DMS153 treated with DMSO at 0.1 percent for 48 hours (cell line): Measurements from ENCODE around the gene C10orf143.
"Not testable (repeated sequence)": the region's sequence is repeated elsewhere in the genome, so short reads cannot be mapped to it uniquely, and the experiment has no call there.

Experiments
- DNase-seq: peaks from one replicate; lab custom pipeline; 2025; ENCODE audit not compliant: unreplicated experiment; lab: John Stamatoyannopoulos, UW

C10orf143 gene

DNA sequence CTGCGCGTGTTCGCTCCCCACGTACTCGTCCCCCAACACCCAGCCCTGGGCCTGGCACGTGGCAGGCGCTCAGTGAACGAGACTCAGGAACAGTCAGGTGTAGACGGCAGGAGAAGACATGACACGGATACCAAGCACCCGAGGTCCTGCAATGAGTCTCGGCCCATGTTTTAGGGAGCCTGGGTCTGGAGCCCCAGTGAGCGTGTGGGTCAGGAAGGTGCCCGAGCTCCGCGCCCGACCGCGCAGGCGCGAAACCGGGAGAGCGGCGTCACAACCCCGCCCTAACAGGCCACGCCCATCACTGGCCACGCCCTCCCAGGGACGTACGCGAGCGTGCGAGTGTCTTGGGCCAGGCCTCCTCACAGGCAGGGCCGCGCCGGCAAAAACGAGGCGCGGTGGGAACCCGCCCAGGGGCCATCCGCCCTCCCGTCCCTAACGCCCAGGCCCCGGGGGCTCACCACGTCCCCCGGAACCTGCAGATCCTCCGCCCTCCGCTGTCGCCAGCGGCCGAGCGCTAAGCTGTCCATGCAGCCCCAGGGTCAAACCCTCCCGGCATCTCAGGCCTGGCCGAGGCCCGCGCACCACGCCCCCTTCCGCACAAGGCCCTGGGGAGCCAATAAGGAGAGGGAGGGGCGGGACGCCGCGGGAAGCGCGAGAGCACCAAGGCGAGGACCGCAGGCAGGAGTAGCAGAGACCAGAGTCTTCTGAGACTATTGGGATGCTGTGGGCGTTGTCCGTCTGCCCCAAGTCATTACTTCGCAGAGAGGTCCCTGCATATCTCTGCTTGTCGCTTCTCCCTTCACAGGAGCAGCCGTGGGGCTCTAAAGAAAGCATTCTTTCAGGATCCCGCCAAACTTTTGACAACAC, at the start of gene C10orf143:
Gene C10orf143, minus strand, starts transcription at position 585 of the 867 bp plus-strand sequence. Its CDS starts 58 bp downstream, at position 527.
- DNase-seq: peak; percentile 97

DNA sequence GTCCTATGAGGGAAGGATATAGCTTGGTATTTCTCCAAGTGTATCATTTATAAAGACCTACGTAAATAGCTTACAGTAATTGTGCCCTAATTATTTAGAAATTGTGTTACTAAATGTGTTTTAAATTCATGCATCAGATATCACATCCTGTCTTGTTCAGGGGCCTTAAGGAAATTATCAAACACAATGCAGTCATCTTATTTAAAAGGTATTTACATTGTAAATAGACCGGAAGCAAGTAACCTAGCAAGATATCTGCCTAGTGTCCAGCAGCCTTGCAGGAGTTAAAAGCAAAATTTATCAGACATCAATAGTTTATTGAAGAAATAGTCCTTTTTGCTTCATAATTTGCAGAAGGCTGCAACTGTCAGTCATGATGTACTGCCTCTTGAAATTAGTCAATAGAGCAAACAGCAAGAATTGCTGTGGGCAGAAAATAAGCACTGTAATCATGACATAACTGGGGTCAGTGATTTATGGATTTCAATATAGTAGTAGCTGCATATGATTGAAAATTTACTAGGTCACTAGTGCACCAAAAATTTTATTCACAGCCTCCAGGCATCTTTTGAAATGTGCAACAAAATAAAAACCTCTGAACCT, 48.7 kb upstream of the C10orf143 start:
- no peak for DNase-seq

DNA sequence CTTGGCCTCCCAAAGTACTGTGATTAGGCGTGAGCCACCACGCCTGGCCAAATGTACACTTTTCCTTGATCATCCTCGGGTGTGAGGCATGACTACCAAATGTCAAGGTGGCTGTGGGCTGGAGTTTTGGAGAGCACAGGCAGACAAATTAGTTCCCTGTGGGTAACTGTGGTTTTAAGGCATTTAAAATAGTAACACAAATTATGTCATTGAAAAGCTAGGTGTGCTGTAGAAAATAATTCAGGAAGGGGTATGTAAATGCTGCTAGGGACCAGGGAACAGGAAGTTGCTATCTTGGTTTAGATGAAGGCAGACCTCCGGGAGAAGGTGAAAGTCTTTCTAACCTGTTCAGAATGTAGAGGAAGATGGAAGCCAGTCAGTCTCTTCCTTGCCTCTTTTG, 35.4 kb upstream of the C10orf143 start:
- DNase-seq: no peak

DNA sequence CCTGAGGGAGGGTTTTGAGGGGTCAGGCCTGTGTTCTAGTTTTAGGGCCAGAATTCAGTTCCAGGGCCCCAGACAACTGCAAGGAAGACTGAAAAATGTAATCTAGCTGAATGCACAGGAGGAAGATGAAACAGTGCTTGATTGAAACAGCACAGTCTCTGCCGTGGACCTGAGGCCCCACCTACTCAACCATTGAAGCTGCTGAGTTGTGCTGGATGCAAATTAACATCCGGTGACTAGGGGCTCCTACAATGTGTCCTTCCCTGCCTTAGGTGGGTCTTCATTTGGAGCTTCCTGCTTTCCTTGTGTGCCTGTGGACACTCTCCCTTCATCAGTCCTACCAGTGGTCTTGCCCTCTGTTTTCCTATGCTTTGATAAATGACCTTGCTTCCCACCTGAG, 31.2 kb upstream of the C10orf143 start:
- no peak for DNase-seq

DNA sequence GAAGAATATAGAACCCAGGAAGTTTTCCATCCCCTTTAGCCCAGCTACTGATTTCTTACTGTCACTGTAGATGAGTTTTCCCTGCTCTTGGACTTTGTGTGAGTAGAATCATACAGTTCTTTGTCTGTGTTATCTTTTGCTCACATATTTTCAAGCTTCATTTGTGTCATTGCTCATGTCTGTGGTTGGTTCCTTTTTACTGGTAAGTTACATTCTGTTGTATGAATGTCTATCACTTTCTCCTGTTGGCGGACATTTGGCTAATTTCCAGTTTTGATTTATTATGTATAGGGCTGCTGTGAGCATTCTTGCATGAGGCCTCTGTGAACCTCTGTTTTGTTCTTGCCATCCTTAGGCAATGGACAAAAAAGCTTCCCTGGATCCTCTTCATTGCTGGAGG, 30.8 kb upstream of the C10orf143 start:
- DNase-seq: no peak

DNA sequence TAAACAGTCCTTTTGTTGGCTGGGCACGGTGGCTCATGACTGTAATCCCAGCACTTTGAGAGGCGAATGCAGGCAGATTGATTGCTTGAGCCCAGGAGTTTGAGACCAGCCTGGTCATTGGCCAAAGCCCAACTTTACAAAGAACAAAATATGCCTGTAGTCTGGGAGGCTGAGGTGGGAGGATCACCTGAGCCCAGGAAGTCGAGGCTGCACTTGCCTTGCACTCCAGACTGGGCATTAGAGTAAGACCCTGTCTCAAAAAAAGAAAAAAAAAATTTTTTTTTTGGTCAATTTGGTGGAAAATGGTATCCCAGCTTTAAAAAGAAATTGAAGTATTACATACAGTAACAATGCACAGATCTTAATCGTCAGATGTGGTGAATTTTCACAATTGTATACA, 30.4 kb upstream of the C10orf143 start:
- no peak for DNase-seq

DNA sequence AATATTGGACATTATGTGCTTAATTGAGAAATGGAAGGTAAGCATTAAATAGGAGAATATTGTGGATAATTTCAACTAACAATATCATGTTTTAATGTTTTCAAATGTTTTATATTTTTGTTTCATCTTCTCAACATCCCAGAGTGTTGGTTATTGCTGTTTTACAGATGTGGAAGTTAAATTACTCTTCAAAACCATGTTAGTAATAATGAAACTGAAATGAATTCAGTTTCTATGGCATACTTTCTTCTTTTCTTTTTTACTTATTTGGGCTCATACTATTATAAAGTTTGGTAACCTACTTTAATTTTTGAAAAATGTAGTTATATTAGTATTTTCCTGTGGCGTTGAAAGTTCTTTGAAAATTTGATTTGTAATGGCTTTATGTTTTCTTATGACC, 29.8 kb upstream of the C10orf143 start:
- no peak for DNase-seq

DNA sequence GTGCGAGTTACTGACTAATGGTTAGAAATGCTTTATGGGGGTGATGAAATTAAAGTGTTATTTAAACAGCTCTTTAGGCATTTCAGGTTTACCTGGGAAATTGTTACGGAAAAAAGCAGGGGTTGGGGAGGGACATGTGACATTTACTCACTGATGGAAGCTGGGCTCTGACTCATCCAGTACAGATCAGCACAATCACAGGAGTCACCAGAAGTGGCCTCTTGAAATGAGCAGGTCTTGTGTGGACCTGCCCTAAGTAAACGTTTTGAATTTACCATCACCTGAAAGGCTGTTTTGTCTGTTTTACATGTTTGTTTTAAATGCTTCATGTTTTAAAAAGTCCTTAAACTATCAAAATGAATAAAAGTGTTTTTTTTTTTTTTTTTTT, 27.8 kb upstream of the C10orf143 start:
- peak; percentile 84 for DNase-seq

DNA sequence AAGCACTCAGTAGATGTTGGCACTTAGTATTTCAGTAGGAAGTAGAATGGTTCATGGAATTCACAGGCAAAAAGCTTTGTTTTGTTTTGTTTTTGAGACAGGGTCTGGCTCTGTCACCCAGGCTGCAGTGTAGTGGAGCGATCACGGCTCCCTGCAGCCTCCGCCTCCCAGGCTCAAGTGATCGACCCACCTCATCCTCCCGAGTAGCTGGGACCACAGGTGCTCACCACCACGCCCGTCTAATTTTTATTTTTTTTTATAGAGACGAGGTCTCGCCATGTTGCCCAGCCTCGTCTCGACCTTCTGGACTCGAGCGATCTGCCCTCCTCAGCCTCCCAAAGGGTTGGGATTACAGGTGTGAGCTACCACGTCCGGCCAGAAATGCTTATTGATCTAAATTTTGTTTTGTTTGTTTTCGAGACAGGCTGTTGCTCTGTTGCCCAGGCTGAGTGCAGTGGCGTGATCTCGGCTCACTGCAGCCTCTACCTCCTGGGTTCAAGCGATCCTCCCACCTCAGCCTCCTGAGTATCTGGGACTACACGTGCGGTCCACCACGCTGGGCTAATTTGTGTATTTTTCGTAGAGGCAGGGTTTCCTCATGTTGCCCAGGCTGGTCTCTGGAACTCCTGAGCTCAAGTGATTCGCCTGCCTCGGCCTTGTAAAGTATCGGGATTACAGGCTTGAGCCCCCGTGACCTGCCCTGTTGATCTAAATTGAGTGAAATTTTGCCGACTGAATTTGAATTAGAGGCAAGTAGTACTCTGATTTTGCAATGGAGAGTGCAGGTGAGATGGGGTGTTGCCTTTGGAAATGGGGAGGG, 27.2 kb upstream of the C10orf143 start:
- DNase-seq: no peak

DNA sequence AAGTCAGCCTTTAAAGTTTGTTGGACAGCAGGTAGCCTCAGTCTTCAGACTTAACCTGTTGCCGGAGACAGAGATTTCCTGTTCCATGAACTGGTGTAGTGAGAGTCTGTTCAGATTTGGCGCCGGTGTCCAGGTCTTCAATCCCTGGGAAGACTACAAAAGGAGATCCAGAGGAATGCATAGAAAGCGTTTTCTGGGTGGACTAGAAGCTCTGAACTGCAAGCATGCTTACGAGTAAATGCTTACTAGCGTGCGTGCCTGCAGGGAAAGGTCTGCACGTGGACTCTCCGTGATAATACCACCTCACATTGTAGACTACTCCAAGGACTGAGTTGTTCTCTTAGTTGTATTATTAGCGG, 26.4 kb upstream of the C10orf143 start:
- DNase-seq: no peak

DNA sequence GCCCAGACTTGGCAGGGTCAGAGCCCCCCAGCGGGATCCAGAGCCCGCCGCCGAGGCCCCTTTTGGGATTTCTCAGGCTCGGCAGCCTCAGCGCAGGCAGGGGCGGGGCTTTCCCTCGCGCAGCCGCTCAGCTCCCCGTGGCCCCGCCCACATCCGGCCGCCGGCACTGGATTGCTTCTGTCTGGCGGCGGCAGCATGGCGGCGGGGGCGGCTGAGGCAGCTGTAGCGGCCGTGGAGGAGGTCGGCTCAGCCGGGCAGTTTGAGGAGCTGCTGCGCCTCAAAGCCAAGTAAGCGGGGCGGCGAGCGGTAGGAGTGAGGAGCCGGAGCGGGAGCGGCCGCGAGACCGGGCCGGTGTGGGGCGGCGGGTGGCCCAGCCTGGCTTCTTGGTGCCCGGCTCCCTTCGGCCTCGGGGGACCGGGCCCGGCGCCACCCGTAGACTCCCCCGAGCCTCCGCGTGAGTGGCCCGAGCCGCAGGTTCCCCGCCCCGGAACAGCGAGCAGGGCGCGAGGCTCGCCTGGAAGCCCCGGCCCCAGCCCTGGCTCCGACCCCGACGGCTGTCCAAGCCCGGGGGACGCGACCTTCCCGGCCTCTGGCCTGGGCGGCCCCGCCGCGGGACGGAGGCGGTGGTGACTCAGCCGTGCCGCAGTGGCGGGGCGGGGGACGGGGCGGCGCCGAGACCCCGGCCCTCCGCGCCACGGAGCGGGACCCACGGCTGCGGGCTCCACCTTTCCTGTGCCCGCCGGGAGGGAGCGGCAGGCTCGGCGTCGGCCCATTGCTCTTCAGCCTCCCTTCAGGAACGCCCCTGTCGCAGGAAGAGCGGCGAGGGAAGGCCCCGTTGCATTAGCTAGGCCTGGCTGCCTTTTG, 25.8 kb upstream of the C10orf143 start, which contains the start of gene GLRX3:
Gene GLRX3, plus strand, starts transcription at position 166 of the 864 bp plus-strand sequence. Its CDS starts 30 bp downstream, at position 196.
- DNase-seq: peak; percentile 70

DNA sequence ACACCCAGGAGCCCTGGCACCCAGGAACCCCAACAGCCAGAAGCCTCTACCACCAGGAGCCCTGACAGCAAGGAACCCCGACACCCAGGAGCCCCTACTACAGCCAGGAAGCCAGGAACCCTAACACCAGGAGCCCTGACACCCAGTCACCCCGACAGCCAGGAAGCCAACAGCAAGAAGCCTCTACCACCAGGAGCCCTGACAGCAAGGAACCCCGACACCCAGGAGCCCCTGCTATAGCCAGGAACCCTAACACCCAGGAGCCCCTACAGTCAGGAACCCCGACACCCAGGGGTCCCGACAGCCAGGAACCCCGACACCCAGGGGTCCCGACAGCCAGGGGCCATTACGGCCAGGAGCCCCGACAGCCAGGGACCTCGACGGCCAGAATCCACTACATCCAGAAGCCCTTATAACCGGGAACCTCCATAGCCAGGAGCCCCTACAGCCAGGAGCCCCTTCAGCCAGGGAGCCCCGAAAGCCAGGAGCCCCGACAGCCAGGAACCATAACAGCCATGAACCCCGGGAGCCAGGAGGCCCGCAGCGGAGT, 25.1 kb upstream of the C10orf143 start:
- DNase-seq: no peak

DNA sequence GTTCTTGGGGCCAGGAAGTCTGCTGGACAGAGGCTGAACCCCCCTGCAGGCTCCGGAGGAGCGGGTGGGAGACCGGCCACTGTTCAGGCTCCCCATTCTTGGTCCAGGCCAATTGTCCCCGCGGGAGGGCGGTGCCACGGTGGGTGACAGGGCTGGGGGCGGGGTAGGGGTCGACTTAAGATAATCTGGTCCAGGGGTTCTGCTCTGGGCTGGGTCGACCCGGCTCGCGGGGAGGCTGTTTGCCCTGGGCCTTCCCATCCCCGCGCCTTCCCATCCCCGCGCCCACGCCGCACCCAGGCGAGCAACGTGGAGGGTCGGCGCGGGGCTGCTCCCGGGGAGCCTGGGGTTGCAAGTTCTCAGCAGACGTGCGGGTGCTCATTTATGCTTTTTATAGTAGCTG, 18.3 kb upstream of the C10orf143 start:
- DNase-seq: no peak

DNA sequence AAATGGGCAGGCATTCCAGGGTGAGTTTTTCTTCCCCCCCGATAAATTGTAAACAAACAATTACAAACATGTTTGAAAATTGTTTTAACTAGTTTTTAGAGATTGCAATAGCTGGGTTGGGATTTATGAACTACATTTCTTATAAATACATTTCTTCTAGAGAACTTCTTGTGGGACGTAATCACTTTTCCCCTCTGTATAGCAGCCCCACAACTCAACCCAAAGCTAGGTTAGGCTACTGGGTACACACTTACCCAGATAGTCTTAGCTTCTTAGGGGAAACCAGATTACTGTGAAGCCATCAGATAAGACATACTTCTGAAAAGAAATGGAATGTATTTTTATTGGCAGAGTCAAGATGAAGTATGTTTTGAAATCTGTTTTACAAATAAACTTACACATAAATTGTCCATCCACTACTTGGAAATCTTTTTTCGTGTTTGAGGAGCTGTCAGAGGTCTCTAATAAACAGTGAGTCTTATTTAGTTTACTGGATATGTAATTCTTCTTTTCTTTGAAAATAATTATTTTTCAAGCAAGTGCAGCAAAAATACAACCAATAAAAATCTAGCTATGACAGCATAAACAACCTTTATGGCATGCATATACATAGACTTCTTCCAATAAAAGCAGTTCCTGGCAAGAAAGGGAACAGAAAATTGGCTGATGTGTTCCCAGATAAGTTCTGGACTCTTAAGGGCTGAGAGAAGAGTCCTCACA, 17.6 kb upstream of the C10orf143 start:
- DNase-seq: no peak

DNA sequence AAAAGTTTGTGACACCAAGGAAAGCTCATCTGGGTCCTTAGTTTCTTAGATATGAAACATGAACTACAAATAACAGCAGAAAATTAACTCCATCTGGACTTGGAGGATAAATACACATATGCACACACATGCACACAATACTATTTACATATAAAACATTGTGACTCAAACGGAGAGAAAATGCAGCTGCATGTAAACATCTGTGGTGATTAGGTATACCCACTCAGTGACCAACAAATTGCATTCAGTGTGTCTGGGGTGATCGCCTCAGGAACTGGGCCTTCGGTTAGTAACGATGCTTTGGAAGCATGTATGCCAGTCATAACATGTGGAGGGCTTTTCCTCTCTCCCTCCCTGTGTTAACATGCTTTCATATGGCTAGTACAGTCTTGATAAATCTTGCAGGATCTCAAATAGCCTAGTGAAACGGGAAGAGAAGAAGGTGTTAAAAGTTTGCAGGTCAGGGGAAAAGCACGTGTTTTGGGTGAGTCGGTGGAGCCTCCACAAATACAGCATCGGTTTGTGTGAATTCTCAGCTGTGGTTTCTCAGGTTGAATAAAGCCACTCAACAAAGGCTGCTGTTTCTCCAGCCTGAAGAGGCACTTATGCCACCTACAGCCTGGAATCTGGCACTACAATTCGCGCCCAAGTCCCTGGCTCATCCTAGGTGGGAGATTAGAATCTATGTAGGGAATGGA, 16.9 kb upstream of the C10orf143 start:
- DNase-seq: peak; percentile 41

DNA sequence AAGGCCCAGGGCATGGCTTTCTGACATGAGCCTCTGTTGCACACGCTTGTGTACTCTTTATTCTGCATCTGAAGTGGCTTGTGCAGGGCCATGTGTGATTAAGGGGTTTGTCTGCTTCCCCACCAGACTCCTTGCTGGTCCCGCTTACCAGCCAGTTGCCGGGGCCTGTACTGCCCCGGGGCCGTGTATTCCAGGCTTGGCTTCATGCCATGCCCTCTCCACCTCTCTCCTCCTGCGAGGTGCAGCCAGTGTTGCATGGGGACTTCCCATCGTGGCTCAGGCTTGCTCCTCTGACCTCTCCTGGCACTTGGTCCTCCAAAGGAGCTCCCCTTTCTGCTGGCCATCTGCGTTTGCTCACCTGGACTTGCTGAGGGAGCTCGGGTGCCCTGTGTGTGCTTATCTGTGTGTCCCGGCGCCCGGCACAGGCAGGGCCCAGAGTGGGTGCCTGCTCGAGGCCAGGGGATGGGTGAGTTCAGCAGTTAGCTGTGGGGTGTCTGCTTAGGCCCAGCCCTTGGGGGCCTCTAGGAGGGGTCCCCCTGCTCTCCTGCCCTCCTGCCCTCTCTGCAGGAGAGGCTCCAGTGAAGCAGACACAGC, 11.0 kb upstream of the C10orf143 start:
- DNase-seq: no peak

DNA sequence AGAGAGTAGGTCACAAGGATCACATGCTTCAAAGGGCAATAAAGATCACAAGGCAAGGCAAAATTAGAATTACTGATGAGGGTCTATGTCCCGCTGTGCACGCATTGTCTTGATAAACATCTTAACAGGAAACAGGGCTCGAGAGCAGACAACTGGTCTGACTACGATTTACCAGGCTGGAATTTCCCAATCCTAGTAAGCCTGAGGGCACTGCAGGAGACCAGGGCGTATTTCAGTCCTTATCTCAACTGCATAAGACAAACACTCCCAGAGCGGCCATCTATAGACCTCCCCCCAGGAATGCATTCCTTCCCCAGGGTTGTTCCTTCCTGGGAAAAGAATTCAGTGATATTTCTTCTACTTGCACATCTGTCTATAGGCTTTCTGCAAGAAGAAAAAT, 6.9 kb upstream of the C10orf143 start:
- not testable (repeated sequence) for DNase-seq

DNA sequence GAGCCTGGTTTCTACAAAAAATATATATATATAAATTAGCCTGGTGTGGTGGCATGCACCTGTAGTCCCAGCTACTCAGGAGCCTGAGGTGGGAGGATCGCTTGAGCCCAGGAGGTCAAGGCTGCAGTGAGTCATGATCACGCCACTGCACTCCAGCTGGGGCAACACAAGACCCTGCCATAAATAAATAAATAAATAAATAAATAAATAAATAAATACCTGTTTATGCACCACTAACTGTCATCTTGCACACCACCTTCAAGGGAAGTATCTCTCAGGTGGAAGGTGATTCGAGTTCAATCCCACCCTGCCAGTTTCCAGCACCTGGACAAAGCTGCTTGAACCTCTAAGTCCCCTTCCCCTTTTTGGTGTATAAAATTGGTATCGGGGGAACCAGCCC, 6.3 kb upstream of the C10orf143 start:
- DNase-seq: not testable (repeated sequence)

DNA sequence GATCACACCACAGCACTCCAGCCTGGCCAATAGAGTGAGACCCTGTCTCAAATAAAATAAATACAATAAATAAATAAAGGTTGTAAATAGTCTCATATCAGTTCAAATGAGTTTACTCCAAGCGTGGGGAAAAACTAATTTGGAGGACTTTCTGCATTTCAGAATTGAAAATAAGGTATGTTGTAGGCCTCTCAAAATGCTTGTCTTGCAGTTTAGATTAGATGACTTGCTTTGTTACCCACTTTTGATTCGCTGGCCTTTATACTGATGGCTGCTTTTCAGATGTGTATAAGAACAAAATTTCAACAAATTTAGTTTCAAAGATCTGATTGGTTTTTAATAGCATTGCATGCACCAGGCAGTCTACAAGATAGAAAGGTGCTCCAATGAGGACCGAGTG, 2.2 kb upstream of the C10orf143 start:
- no peak for DNase-seq
